HEK293 (cell line): ENCODE measurements around the gene ARHGAP5.

Experiments
- GLI4 ChIP-seq: fragments of 450-650 bp; formaldehyde crosslinking; IDR thresholded peaks from 2 replicates; pipeline ENCODE4 v1.5.1; 2016; ENCODE audit warnings: missing biosample characterization, missing genetic modification characterization
- HOXC10 ChIP-seq: sonication (generic); formaldehyde crosslinking; IDR thresholded peaks from 2 replicates; pipeline ENCODE4 v1.8.1; 2023; ENCODE audit warnings: mild to moderate bottlenecking, missing genetic modification reagents
- KLF10 ChIP-seq: fragments of 450-650 bp; IDR thresholded peaks from 2 replicates; pipeline ENCODE4 v1.5.1; 2018; ENCODE audit warnings: missing biosample characterization, mild to moderate bottlenecking, missing genetic modification characterization
- KLF7 ChIP-seq: fragments of 450-650 bp; formaldehyde crosslinking; IDR thresholded peaks from 2 replicates; pipeline ENCODE4 v1.5.1; 2016; ENCODE audit warnings: missing biosample characterization, missing genetic modification characterization, borderline replicate concordance
- MEIS1 ChIP-seq: sonication (generic); formaldehyde crosslinking; IDR thresholded peaks from 2 replicates; pipeline ENCODE4 v1.8.1; 2022; ENCODE audit warnings: missing genetic modification reagents, mild to moderate bottlenecking, borderline replicate concordance
- OSR2 ChIP-seq: fragments of 450-650 bp; formaldehyde crosslinking; IDR thresholded peaks from 2 replicates; pipeline ENCODE4 v1.5.1; 2016; ENCODE audit warnings: missing biosample characterization, missing genetic modification characterization
- OVOL3 ChIP-seq: fragments of 450-650 bp; formaldehyde crosslinking; IDR thresholded peaks from 2 replicates; pipeline ENCODE4 v1.5.1; 2016; ENCODE audit warnings: missing biosample characterization, missing genetic modification characterization
- PRDM6 ChIP-seq: fragments of 450-650 bp; formaldehyde crosslinking; IDR thresholded peaks from 2 replicates; pipeline ENCODE4 v1.5.1; 2017; ENCODE audit warnings: missing biosample characterization, missing genetic modification characterization
- SP3 ChIP-seq: fragments of 450-650 bp; formaldehyde crosslinking; IDR thresholded peaks from 2 replicates; pipeline ENCODE4 v1.5.1; 2016; ENCODE audit warnings: missing biosample characterization, missing genetic modification characterization
- ZBTB1 ChIP-seq: fragments of 450-650 bp; formaldehyde crosslinking; IDR thresholded peaks from 2 replicates; pipeline ENCODE4 v1.5.1; 2016; ENCODE audit warnings: missing biosample characterization, missing genetic modification characterization
- ZBTB21 ChIP-seq: fragments of 450-650 bp; formaldehyde crosslinking; IDR thresholded peaks from 2 replicates; pipeline ENCODE4 v1.5.1; 2017; ENCODE audit warnings: missing biosample characterization, missing genetic modification characterization
- ZBTB8A ChIP-seq: fragments of 450-650 bp; formaldehyde crosslinking; IDR thresholded peaks from 2 replicates; pipeline ENCODE4 v1.5.1; 2016; ENCODE audit warnings: missing biosample characterization, missing genetic modification characterization
- ZEB2 ChIP-seq: fragments of 450-650 bp; formaldehyde crosslinking; IDR thresholded peaks from 2 replicates; pipeline ENCODE4 v1.5.1; 2016; ENCODE audit warnings: missing biosample characterization, missing genetic modification characterization
- ZNF214 ChIP-seq: fragments of 450-650 bp; formaldehyde crosslinking; IDR thresholded peaks from 2 replicates; pipeline ENCODE4 v1.5.1; 2017; ENCODE audit warnings: missing biosample characterization, mild to moderate bottlenecking, missing genetic modification characterization, borderline replicate concordance
- ZNF239 ChIP-seq: fragments of 450-650 bp; formaldehyde crosslinking; IDR thresholded peaks from 2 replicates; pipeline ENCODE4 v1.5.1; 2016; ENCODE audit warnings: missing biosample characterization, missing genetic modification characterization
- ZNF24 ChIP-seq: fragments of 450-650 bp; formaldehyde crosslinking; IDR thresholded peaks from 2 replicates; pipeline ENCODE4 v1.5.1; 2016; ENCODE audit warnings: missing biosample characterization, missing genetic modification characterization
- ZNF274 ChIP-seq, 2 experiments: fragments of 200-500 bp in 1 of 2; fragments of 450-650 bp in 1 of 2; sonication (Bioruptor generic) in 1 of 2; formaldehyde crosslinking in 1 of 2; IDR thresholded peaks; 2 replicates each; pipeline versions ENCODE4 v1.5.1 to v1.6.1; 2014 to 2016; ENCODE audit warnings: borderline replicate concordance in 1 of 2, inconsistent platforms in 1 of 2, low read length in 1 of 2, missing biosample characterization in 1 of 2, missing genetic modification characterization in 1 of 2
- ZNF292 ChIP-seq: fragments of 450-650 bp; formaldehyde crosslinking; IDR thresholded peaks from 2 replicates; pipeline ENCODE4 v1.5.1; 2016; ENCODE audit warnings: low read depth, missing biosample characterization, missing genetic modification characterization, borderline replicate concordance
- ZNF335 ChIP-seq: fragments of 450-650 bp; formaldehyde crosslinking; conservative IDR thresholded peaks from 2 replicates; pipeline ENCODE4 v1.5.1; 2016; ENCODE audit warnings: missing biosample characterization, missing genetic modification characterization
- ZNF37A ChIP-seq: fragments of 450-650 bp; IDR thresholded peaks from 2 replicates; pipeline ENCODE4 v1.5.1; 2018; ENCODE audit warnings: missing biosample characterization, missing genetic modification characterization
- ZNF416 ChIP-seq: fragments of 450-650 bp; formaldehyde crosslinking; IDR thresholded peaks from 2 replicates; pipeline ENCODE4 v1.5.1; 2016; ENCODE audit warnings: missing biosample characterization, missing genetic modification characterization
- ZNF426 ChIP-seq: fragments of 450-650 bp; formaldehyde crosslinking; IDR thresholded peaks from 2 replicates; pipeline ENCODE4 v1.5.1; 2017; ENCODE audit warnings: missing biosample characterization, missing genetic modification characterization, mild to moderate bottlenecking, inconsistent platforms, moderate library complexity
- ZNF449 ChIP-seq: fragments of 450-650 bp; formaldehyde crosslinking; IDR thresholded peaks from 2 replicates; pipeline ENCODE4 v1.5.1; 2017; ENCODE audit warnings: missing biosample characterization, mild to moderate bottlenecking, missing genetic modification characterization, moderate library complexity
- ZNF548 ChIP-seq: fragments of 450-650 bp; formaldehyde crosslinking; IDR thresholded peaks from 2 replicates; pipeline ENCODE4 v1.5.1; 2016; ENCODE audit warnings: missing biosample characterization, missing genetic modification characterization
- ZNF549 ChIP-seq: fragments of 450-650 bp; IDR thresholded peaks from 2 replicates; pipeline ENCODE4 v1.5.1; 2018; ENCODE audit warnings: missing biosample characterization, missing genetic modification characterization, mild to moderate bottlenecking, inconsistent platforms, moderate library complexity
- ZNF561 ChIP-seq: fragments of 450-650 bp; IDR thresholded peaks from 2 replicates; pipeline ENCODE4 v1.5.1; 2018; ENCODE audit warnings: missing biosample characterization, missing genetic modification characterization, borderline replicate concordance
- ZNF585B ChIP-seq: fragments of 450-650 bp; formaldehyde crosslinking; IDR thresholded peaks from 2 replicates; pipeline ENCODE4 v1.5.1; 2016; ENCODE audit warnings: missing biosample characterization, missing genetic modification characterization
- ZNF747 ChIP-seq: fragments of 450-650 bp; formaldehyde crosslinking; IDR thresholded peaks from 2 replicates; pipeline ENCODE4 v1.5.1; 2016; ENCODE audit warnings: missing biosample characterization, missing genetic modification characterization
- ZNF785 ChIP-seq: fragments of 450-650 bp; formaldehyde crosslinking; IDR thresholded peaks from 2 replicates; pipeline ENCODE4 v1.5.1; 2016; ENCODE audit warnings: missing biosample characterization, missing genetic modification characterization
- ZNF791 ChIP-seq: fragments of 450-650 bp; formaldehyde crosslinking; IDR thresholded peaks from 2 replicates; pipeline ENCODE4 v1.5.1; 2016; ENCODE audit warnings: missing biosample characterization, missing genetic modification characterization
- ZSCAN16 ChIP-seq: fragments of 450-650 bp; formaldehyde crosslinking; IDR thresholded peaks from 2 replicates; pipeline ENCODE4 v1.5.1; 2016; ENCODE audit warnings: missing biosample characterization, missing genetic modification characterization
- ZSCAN18 ChIP-seq: fragments of 450-650 bp; formaldehyde crosslinking; IDR thresholded peaks from 2 replicates; pipeline ENCODE4 v1.5.1; 2016; ENCODE audit warnings: missing biosample characterization, missing genetic modification characterization
- ZSCAN4 ChIP-seq: fragments of 450-650 bp; formaldehyde crosslinking; IDR thresholded peaks from 2 replicates; pipeline ENCODE4 v1.5.1; 2017; ENCODE audit warnings: missing biosample characterization, missing genetic modification characterization
- TF ChIP-seq, protein P1 (sequence below): fragments of 450-650 bp; formaldehyde crosslinking; IDR thresholded peaks from 2 replicates; pipeline ENCODE4 v1.5.1; 2016; ENCODE audit warnings: missing biosample characterization, missing genetic modification characterization

Gene ARHGAP5

DNA sequence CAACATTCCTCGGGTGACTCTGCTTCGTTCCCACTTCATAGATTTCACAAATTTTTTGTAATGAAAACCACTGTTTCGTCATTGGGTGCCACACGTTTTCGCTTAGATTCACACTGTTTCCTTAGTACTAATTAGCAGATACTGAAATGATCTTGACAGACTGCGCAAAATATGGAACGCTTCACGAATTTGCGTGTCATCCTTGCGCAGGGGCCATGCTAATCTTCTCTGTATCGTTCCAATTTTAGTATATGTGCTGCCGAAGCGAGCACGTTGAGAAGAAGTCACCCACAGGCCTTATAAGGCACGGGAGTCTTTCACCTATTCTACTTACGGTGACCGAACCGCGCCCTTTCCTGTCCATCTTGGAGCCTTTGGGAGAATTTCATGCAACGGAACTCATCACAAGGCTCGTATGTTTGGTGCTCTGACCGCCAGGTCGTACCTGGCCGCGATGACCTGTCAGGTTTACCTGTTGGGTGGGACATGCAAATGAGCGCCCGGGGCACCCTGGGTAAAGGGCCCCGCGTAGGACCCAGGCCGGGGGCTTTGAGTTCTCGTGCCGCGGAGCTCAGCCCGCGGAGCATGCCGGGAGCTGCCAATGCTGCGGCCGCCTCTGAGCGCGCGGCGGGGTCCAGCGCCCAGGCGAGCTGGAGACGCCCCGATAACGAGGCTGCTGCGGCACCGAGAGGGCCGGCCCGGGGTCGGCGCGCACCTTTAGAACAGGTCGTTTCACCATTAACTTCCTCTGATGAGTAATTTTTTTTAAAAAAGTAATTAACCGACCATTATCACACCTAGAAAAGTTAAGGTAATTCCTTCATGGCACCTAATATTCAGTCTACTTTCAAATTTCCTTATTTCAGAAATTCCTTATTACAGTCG lies 126.1 kb downstream of the ARHGAP5 start, which contains the start of gene RNU6-8 (continued):
- peak; percentile 17; the same call in 1 of the 2 replicates for TF ChIP-seq ZSCAN18 (tag by site-specific recombination)
- no peak for TF ChIP-seq MEIS1 (CRISPR knock-in tag)
- no peak for TF ChIP-seq ZNF785 (tag by site-specific recombination)
- TF ChIP-seq ZEB2 (tag by site-specific recombination): peak; percentile 88
- no peak for TF ChIP-seq ZNF585B (tag by site-specific recombination)
- peak; percentile 79; the same call in 1 of the 2 replicates for TF ChIP-seq ZBTB1 (tag by site-specific recombination)
- TF ChIP-seq ZNF214: no peak
- no peak for TF ChIP-seq ZNF449 (tag by site-specific recombination)
- TF ChIP-seq KLF10 (tag by site-specific recombination): peak; percentile 23; the same call in 1 of the 2 replicates
- TF ChIP-seq ZSCAN16 (tag by site-specific recombination): no peak
- TF ChIP-seq KLF7 (tag by site-specific recombination): no peak
- TF ChIP-seq HOXC10 (CRISPR knock-in tag): no peak
- TF ChIP-seq OSR2: no peak
- 0 out of 2 replicates have a peak, but pooled peaks have one; percentile 27 for TF ChIP-seq PRDM6 (tag by site-specific recombination)
- no peak for TF ChIP-seq ZNF37A
- 0 out of 2 replicates have a peak, but pooled peaks have one; percentile 26 for TF ChIP-seq GLI4 (tag by site-specific recombination)
- TF ChIP-seq ZNF747: no peak
- TF ChIP-seq ZNF274 (IDR thresholded peaks at IDR 0.05; ENCODE audit: low read length): no peak
- no peak for TF ChIP-seq ZNF274 (tag by site-specific recombination; IDR thresholded peaks at IDR 0.05; ENCODE audit: borderline replicate concordance)
- no peak for TF ChIP-seq ZSCAN4 (tag by site-specific recombination)
- TF ChIP-seq SP3 (tag by site-specific recombination): peak; percentile 71
- no peak for TF ChIP-seq ZNF791 (tag by site-specific recombination)
- peak; percentile 61 for TF ChIP-seq ZNF335 (tag by site-specific recombination)
- peak; percentile 65; the same call in 1 of the 2 replicates for TF ChIP-seq ZNF24 (tag by site-specific recombination)
- TF ChIP-seq ZBTB8A (tag by site-specific recombination): peak; percentile 60
- no peak for TF ChIP-seq ZNF426 (tag by site-specific recombination)
- no peak for TF ChIP-seq ZNF549
- no peak for TF ChIP-seq OVOL3 (tag by site-specific recombination)
- no peak for TF ChIP-seq ZNF416 (tag by site-specific recombination)
- no peak for TF ChIP-seq ZNF548 (tag by site-specific recombination)
- TF ChIP-seq ZBTB21 (tag by site-specific recombination): peak; percentile 76
- TF ChIP-seq ZNF292 (tag by site-specific recombination): no peak
- TF ChIP-seq ZNF561 (tag by site-specific recombination): no peak
- no peak for TF ChIP-seq ZNF239
- TF ChIP-seq, protein P1, sequence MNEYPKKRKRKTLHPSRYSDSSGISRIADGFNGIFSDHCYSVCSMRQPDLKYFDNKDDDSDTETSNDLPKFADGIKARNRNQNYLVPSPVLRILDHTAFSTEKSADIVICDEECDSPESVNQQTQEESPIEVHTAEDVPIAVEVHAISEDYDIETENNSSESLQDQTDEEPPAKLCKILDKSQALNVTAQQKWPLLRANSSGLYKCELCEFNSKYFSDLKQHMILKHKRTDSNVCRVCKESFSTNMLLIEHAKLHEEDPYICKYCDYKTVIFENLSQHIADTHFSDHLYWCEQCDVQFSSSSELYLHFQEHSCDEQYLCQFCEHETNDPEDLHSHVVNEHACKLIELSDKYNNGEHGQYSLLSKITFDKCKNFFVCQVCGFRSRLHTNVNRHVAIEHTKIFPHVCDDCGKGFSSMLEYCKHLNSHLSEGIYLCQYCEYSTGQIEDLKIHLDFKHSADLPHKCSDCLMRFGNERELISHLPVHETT: peak; percentile 81
